GM12891 (cell line): ENCODE measurements around the gene METTL21A.
"Not testable (repeated sequence)": the region's sequence is repeated elsewhere in the genome, so short reads cannot be mapped to it uniquely, and the experiment has no call there.

Experiments
- POLR2A ChIP-seq: IDR thresholded peaks from 2 replicates; pipeline ENCODE4 v1.6.1; 2011; ENCODE audit warnings: low read depth, low read length, control low read depth
- POLR2AphosphoS5 ChIP-seq: IDR thresholded peaks from 2 replicates; pipeline ENCODE4 v1.6.1; 2011; ENCODE audit warnings: low read depth, low read length, control low read depth
- POU2F2 ChIP-seq: IDR thresholded peaks from 2 replicates; pipeline ENCODE4 v1.6.1; 2011; ENCODE audit warnings: low read depth, mild to moderate bottlenecking, control low read depth, low read length, moderate library complexity
- SPI1 ChIP-seq: IDR thresholded peaks from 2 replicates; pipeline ENCODE4 v1.6.1; 2011; ENCODE audit warnings: low read depth, low read length, control low read depth
- TAF1 ChIP-seq: IDR thresholded peaks from 2 replicates; pipeline ENCODE4 v1.6.1; 2011; ENCODE audit warnings: low read depth, low read length, control low read depth

DNA sequence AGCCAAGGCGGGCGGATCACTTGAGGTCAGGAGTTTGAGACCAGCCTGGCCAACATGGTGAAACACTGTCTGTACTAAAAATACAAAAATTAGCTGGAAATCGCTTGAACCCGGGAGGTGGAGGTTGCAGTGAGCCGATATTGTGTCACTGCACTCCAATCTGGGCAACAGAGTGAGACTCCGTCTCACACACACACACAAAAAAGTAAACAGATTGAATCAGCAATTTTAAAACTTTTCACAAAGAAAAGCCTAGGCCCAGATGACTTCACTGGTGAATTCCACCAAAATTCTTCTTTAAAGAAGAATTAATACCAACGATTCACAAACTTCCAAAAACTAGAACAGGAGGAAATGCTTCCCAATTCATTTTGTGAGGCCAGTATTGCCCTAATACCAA, 21.4 kb upstream of the METTL21A start:
- not testable (repeated sequence) for TF ChIP-seq POLR2A, TAF1, POLR2AphosphoS5, SPI1, POU2F2
